GM12801 (cell line): ENCODE results near the gene TEX50.

ENCODE experiments used
- TF ChIP-seq, protein P1 (sequence below): IDR thresholded peaks from one replicate; pipeline ENCODE4 v1.5.1; 2011; ENCODE audit warnings: control low read depth; ENCODE audit not compliant: insufficient read length; ENCODE audit errors: extremely low read depth

The TEX50 gene

DNA sequence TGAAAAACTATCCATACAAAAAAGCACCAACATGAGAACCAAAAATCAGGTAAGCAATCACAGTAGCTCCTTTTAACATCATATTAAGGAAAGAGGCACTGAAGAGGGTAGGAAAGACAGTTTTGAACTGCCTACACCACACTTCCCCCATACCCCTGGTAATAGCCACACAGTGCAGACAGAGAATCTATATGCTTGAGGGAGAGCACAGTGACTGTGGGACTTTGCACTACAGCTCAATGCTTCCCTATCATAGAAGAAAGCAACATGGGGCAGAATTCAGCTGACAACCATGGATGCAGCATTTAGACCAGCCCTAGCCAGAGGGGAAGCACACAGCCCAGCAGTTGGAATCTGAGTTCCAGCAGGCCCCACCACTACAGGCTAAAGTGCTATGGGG, 7.9 kb upstream of the TEX50 start:
- TF ChIP-seq, protein P1, sequence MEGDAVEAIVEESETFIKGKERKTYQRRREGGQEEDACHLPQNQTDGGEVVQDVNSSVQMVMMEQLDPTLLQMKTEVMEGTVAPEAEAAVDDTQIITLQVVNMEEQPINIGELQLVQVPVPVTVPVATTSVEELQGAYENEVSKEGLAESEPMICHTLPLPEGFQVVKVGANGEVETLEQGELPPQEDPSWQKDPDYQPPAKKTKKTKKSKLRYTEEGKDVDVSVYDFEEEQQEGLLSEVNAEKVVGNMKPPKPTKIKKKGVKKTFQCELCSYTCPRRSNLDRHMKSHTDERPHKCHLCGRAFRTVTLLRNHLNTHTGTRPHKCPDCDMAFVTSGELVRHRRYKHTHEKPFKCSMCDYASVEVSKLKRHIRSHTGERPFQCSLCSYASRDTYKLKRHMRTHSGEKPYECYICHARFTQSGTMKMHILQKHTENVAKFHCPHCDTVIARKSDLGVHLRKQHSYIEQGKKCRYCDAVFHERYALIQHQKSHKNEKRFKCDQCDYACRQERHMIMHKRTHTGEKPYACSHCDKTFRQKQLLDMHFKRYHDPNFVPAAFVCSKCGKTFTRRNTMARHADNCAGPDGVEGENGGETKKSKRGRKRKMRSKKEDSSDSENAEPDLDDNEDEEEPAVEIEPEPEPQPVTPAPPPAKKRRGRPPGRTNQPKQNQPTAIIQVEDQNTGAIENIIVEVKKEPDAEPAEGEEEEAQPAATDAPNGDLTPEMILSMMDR: no peak

DNA sequence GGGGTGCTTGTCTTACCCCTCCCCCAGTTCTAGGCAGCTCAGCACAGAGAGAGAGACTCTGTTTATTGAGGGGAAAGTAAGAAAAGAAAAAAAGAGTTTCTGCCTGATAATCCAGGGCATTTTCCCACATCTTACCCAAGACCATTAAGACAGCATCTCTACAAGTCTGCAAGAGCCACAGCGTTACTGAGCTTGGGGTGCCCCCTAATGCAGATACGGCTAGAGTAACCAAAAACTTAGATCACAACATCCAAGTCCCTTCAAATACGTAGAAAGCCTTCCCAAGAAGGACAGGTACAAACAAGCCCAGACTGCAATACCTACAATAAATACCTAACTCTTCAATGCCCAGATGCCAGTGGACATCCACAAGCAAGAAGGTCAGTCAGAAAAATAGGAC, 6.2 kb upstream of the TEX50 start:
- TF ChIP-seq, protein P1: no peak

DNA sequence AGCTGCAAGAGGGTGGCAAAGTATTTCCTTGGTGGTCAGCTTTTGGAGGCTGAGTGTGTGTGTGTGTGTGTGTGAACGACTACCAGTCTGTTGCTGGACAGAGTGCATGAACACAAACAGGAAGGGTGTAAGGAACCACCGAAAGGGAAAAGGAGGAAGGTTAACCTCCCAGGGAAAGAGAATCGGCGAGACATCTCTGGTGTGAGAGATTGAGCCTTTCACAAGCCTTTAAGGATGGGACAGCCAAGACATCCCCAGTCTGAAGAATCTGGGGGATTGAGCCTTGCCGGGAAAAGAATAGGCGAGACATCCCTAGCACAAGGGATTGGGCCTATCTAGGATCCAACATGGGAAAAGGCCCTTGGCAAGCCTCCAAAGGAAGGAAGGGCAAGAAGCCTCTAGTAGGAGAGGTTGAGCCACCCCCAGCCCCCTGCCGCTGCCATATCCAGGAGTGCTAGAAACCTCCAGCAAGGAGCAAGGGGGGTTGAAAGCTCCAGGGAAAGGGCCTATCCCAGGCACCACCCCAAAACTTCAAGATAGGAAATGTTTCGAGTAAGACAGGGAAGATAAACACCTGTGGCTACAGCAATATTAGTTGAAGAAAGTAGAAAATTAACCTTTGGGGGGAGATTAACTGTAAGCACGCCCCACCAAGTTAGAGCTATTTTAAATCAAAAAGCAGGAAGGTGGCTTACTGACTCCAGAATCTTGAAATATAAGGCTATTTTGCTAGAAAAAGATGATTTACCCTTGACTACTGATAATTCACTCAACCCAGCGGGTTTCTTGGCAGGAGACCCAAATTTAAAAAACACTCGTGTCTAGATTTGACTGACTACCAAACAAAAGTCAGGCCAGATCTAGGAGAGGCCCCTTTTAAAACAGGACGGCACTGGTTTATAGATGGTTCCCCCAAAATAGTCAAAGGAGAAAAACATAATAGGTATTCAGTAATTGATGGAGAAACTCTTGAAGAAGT, 3.2 kb downstream of the TEX50 start:
- TF ChIP-seq, protein P1: no peak

DNA sequence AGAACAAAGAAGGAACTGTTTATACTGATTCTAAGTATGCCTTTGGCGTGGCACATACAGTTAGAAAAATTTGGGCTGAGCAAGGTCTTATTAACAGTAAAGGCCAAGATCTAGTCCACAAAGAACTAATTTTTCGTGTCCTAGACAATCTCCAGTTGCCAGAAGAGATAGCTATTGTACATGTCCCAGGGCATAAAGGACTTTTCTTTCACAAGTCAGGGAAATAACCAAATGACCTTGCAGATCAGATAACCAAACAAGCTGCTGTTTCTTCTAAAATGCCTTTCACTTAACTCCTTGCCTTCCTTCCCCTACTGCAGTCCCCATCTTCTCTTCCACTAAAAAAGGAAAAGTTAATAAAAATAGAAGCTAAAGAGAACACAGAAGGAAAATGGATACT, 4.0 kb downstream of the TEX50 start:
- TF ChIP-seq, protein P1: no peak

DNA sequence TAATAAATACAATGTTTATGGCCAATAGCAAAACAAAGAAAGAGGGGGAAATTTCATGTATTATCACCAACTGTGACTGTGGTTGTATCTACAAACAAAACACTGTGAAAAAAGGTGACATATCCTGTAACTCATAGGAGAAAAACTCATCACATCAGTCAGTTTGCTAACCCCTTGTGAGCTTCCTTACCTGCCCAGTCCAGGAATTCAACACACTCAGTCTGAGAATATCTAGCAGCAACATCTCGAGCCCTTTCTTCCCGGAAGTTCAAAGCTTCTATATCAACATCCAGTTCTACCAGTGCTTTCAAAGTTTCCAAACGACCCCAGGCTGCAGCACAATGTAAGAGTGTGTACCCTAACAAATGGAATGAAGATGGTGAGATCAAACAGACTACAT, 11.5 kb downstream of the TEX50 start:
- TF ChIP-seq, protein P1: no peak

DNA sequence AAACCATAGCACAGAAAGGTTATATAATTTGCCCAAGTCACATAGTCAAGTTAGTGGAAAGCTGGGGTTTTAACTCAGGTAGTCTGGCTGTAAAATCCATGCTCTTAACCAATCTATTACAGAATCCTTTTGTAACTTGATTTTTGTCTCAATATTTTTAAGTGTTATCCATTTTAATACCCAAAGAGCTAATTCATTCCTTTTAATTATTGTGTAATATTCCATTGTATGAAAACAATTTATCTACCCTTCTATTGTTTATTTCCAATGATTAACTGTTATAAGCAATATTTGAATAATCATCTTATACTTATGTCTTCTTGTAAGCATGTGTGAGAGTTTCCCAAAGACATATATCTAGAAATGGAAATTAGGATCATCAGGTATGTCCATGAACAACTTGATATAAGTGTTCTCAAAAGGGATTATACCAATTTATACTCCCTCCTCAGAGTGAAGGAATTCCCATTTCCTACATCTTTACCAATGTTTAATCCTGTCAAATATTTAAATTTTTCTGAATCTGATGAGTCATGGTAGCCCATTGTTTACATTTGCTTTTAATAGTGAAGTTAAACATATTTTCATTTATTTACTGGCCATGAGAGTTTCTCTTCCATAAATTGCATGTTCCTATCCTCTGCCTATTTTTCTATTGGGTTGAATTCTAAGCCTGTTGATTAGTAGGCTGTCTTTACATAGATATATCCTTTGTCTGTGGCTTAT, 13.9 kb downstream of the TEX50 start:
- TF ChIP-seq, protein P1: no peak

DNA sequence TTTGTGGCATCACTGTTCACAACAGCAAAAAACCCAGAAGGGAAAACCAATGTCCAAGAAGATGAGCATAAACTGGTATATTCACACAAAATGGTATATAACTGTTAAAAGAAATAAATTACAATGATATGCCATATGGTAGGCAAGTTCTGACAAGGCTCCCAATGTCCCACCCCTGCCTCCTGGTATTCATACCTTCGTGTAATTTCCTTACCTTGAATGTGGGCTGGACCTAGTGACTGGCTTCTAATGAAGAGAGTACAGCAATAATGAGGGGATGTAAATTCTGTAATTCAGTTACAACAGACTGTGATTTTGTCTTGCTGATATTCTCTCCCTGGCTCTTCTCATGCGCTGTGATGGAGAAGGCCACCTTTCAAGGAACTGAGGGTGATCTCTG, 25.2 kb downstream of the TEX50 start:
- TF ChIP-seq, protein P1: no peak
